K562 (cell line): ENCODE results near the gene EPHA1. TPM values are rescaled to one million over a fixed set of nuclear protein-coding genes. Genes with fewer than 3 reads are reported as not detected.

Source experiments
- ATAC-seq: fragments of 200-7000 bp; cut with Tn5 transposase; 3 replicates; pipeline ENCODE4 v1.9.1; 2020; ENCODE audit warnings: moderate library complexity
- BruUV-seq: library from RNA; stranded (reverse); fragments of 400-500 nt; replicated peaks from 2 replicates; lab custom pipeline; 2021; lab: Mats Ljungman, UMichigan
- CTCF ChIA-PET: fragments of 300-600 bp; formaldehyde crosslinking; extraction: SDS; loops from one replicate; lab custom pipeline; 2021; ENCODE audit warnings: low intra/inter-chr PET ratio; lab: Yijun Ruan, JAX
- POLR2A ChIA-PET: fragments of 300-600, 350-650 bp; sonication (Branson Sonifier 250); formaldehyde crosslinking; extraction: SDS; loops from one replicate; lab custom pipeline; 2021; ENCODE audit warnings: antibody characterized with exemption, inconsistent platforms; lab: Yijun Ruan, JAX
- DNase-seq, 4 experiments: peaks; one replicate each; pipeline versions ENCODE4 v3.0.0 to v3.0.0-alpha.2; 2011 to 2018; ENCODE audit warnings: low spot score in 3 of 4, mixed read lengths in 3 of 4; ENCODE audit errors: extremely low read depth in 1 of 4
- FAIRE-seq: peaks from 2 replicates; lab custom pipeline; 2011; peaks lifted over from hg19 to GRCh38; lab: Jason Lieb, UNC
- H2AFZ ChIP-seq: 2 replicates; pipeline ENCODE4 v1.6.0; 2011; ENCODE audit warnings: low read depth, low read length, control low read depth, inconsistent platforms
- H3K27ac ChIP-seq: fragments of 200-600 bp; 3 replicates; pipeline ENCODE4 v1.8.0; 2011; ENCODE audit warnings: low read depth, mild to moderate bottlenecking, control low read depth, inconsistent platforms, low read length, moderate library complexity, mixed read lengths; ENCODE audit errors: extremely low read depth
- H3K27me3 ChIP-seq, 2 experiments: fragments of 300-600 bp in 1 of 2; 2 replicates in 1 of 2; 3 replicates in 1 of 2; pipeline versions ENCODE4 v1.6.0 to v1.8.0; 2011; ENCODE audit warnings: inconsistent platforms in 2 of 2, low read length in 2 of 2, mild to moderate bottlenecking in 1 of 2, mixed read lengths in 1 of 2, moderate library complexity in 1 of 2; ENCODE audit not compliant: control insufficient read depth in 2 of 2, insufficient read depth in 2 of 2
- H3K36me3 ChIP-seq: fragments of 300-600 bp; 3 replicates; pipeline ENCODE4 v1.8.0; 2011; ENCODE audit warnings: mild to moderate bottlenecking, low read length, inconsistent platforms; ENCODE audit not compliant: control insufficient read depth, insufficient read depth
- H3K4me1 ChIP-seq, 2 experiments: fragments of 200-600 bp in 1 of 2; replicated peaks in 1 of 2; 2 replicates in 1 of 2; 3 replicates in 1 of 2; pipeline versions ENCODE4 v1.5.1 to v1.8.0; 2011; ENCODE audit warnings: inconsistent platforms in 2 of 2, low read length in 2 of 2, mild to moderate bottlenecking in 1 of 2, mixed read lengths in 1 of 2, moderate library complexity in 1 of 2; ENCODE audit not compliant: control insufficient read depth in 2 of 2, insufficient read depth in 2 of 2
- H3K4me2 ChIP-seq: 2 replicates; pipeline ENCODE4 v1.6.1; 2011; ENCODE audit warnings: low read length, control low read depth, inconsistent platforms, mixed read lengths; ENCODE audit not compliant: insufficient read depth
- H3K4me3 ChIP-seq: fragments of 200-600 bp; sonication (generic), shearing (Covaris generic); 2 replicates; pipeline ENCODE4 v1.5.1; 2016; ENCODE audit warnings: control low read depth, inconsistent platforms
- H3K79me2 ChIP-seq: fragments of 200-600 bp; 3 replicates; pipeline ENCODE4 v1.8.0; 2011; ENCODE audit warnings: low read length, inconsistent platforms; ENCODE audit not compliant: control insufficient read depth, insufficient read depth
- H3K9ac ChIP-seq, 2 experiments: 2 replicates each; pipeline versions ENCODE4 v1.6.0 to v1.6.1; 2011; ENCODE audit warnings: low read depth in 2 of 2, low read length in 2 of 2, control low read depth in 1 of 2, inconsistent platforms in 1 of 2, mild to moderate bottlenecking in 1 of 2, mixed read lengths in 1 of 2; ENCODE audit not compliant: insufficient read depth in 1 of 2
- H3K9me1 ChIP-seq: one replicate; pipeline ENCODE4 v1.6.0; 2011; ENCODE audit warnings: inconsistent platforms, mild to moderate bottlenecking, low read length, moderate library complexity; ENCODE audit not compliant: control insufficient read depth, insufficient read depth
- H3K9me3 ChIP-seq: replicated peaks from 2 replicates; pipeline ENCODE4 v1.5.1; 2011; ENCODE audit warnings: low read depth, low read length, inconsistent platforms; ENCODE audit not compliant: control insufficient read depth, insufficient read depth
- H4K20me1 ChIP-seq: replicated peaks from 2 replicates; pipeline ENCODE4 v1.6.1; 2011; ENCODE audit warnings: low read length, inconsistent platforms, mixed read lengths; ENCODE audit not compliant: control insufficient read depth, insufficient read depth
- ATF4 ChIP-seq: fragments of 450-650 bp; formaldehyde crosslinking; IDR thresholded peaks from 2 replicates; pipeline ENCODE4 v1.4.0; 2022; ENCODE audit warnings: mild to moderate bottlenecking, moderate library complexity
- BHLHE40 ChIP-seq: IDR thresholded peaks from 2 replicates; pipeline ENCODE4 v1.6.1; 2011; ENCODE audit warnings: low read length, improper control_type of control experiment
- CTBP1 ChIP-seq: fragments of 450-650 bp; IDR thresholded peaks from 2 replicates; pipeline ENCODE4 v1.6.1; 2016; ENCODE audit warnings: borderline replicate concordance
- HDAC8 ChIP-seq: fragments of 450-650 bp; IDR thresholded peaks from 2 replicates; pipeline ENCODE4 v1.6.1; 2016; ENCODE audit warnings: mild to moderate bottlenecking, missing genetic modification characterization, moderate library complexity, missing compliant biosample characterization
- HIVEP1 ChIP-seq: fragments of 250-450 bp; sonication (Bioruptor Pico); IDR thresholded peaks from 2 replicates; pipeline ENCODE4 v1.4.0; 2020; ENCODE audit warnings: mild to moderate bottlenecking
- HNRNPK ChIP-seq: fragments of 200-400 bp; formaldehyde crosslinking; IDR thresholded peaks from one replicate; pipeline ENCODE4 v1.6.1; 2018; ENCODE audit warnings: mild to moderate bottlenecking, low read depth, low read length; ENCODE audit not compliant: poor library complexity, severe bottlenecking
- NCOR1 ChIP-seq: fragments of 450-650 bp; IDR thresholded peaks from 2 replicates; pipeline ENCODE4 v1.6.1; 2016; ENCODE audit warnings: mild to moderate bottlenecking, moderate library complexity
- NFXL1 ChIP-seq: fragments of 450-650 bp; formaldehyde crosslinking; IDR thresholded peaks from 2 replicates; pipeline ENCODE4 v1.4.0; 2021; ENCODE audit warnings: mild to moderate bottlenecking
- POLR2A ChIP-seq: fragments of 450-650 bp; conservative IDR thresholded peaks from 2 replicates; pipeline ENCODE4 v1.6.1; 2016
- POLR2G ChIP-seq: fragments of 200-400 bp; formaldehyde crosslinking; IDR thresholded peaks from 2 replicates; pipeline ENCODE4 v1.6.1; 2017; ENCODE audit warnings: low read depth, mild to moderate bottlenecking, antibody characterized with exemption, low read length, moderate library complexity
- RBM14 ChIP-seq: fragments of 200-400 bp; formaldehyde crosslinking; IDR thresholded peaks from 2 replicates; pipeline ENCODE4 v1.6.1; 2018; ENCODE audit warnings: low read depth, mild to moderate bottlenecking, low read length, moderate library complexity, borderline replicate concordance; ENCODE audit not compliant: insufficient read depth
- RBM17 ChIP-seq: fragments of 200-400 bp; formaldehyde crosslinking; IDR thresholded peaks from 2 replicates; pipeline ENCODE4 v1.6.1; 2017; ENCODE audit warnings: low read depth, mild to moderate bottlenecking, low read length, borderline replicate concordance
- SIN3A ChIP-seq, 2 experiments: fragments of 150-350 bp in 1 of 2; IDR thresholded peaks; 2 replicates each; pipeline ENCODE4 v1.6.1; 2011 to 2016; ENCODE audit warnings: borderline replicate concordance in 2 of 2, low read depth in 2 of 2, low read length in 2 of 2, mild to moderate bottlenecking in 2 of 2, moderate library complexity in 2 of 2; ENCODE audit not compliant: control insufficient read depth in 1 of 2
- SRSF9 ChIP-seq: fragments of 200-400 bp; formaldehyde crosslinking; IDR thresholded peaks from 2 replicates; pipeline ENCODE4 v1.6.1; 2017; ENCODE audit warnings: low read depth, low read length, borderline replicate concordance
- STAT5B ChIP-seq: fragments of 250-450 bp; sonication (Bioruptor Pico); IDR thresholded peaks from 2 replicates; pipeline ENCODE4 v1.8.0; 2021; ENCODE audit warnings: mild to moderate bottlenecking, inconsistent platforms
- ZNF354B ChIP-seq: fragments of 250-450 bp; sonication (Bioruptor Pico); IDR thresholded peaks from 2 replicates; pipeline ENCODE4 v1.4.0; 2020
- ZNF408 ChIP-seq: fragments of 250-450 bp; sonication (Bioruptor Pico); IDR thresholded peaks from 2 replicates; pipeline ENCODE4 v1.4.0; 2020; ENCODE audit warnings: low read depth, mild to moderate bottlenecking, moderate library complexity
- ZNF589 ChIP-seq: fragments of 200-800 bp; sonication (Bioruptor generic); IDR thresholded peaks from 2 replicates; pipeline ENCODE4 v1.6.1; 2016; ENCODE audit warnings: low read depth, missing genetic modification characterization, missing compliant biosample characterization
- WGBS: fragments of 100-300 bp; shearing (Covaris generic); methylation state at CpG from one replicate; pipeline ENCODE4 v1.1.6; 2016; ENCODE audit warnings: low coverage, mixed read lengths; ENCODE audit not compliant: insufficient coverage; ENCODE audit errors: missing lambda C conversion rate; 5-methylcytosine and 5-hydroxymethylcytosine counted together
- in situ Hi-C: fragments of 300-500 bp; cut with MboI; formaldehyde crosslinking; loops from 4 replicates; pipeline ENCODE4 v1.15.0; 2018; ENCODE audit warnings: inconsistent platforms, mixed read lengths
- intact Hi-C: fragments of 100-400 bp; cut with micrococcal nuclease; formaldehyde crosslinking; loops from 2 replicates; pipeline ENCODE4 v1.14.2; 2022
- polyA plus RNA-seq, 8 experiments: library from polyadenylated mRNA; depleted of rRNA in 4 of 8; stranded (reverse) in 5 of 8; unstranded in 3 of 8; fragments of >200 nt; fragmentation: Nextera tagmentation in 2 of 8; fragmentation: Illumina TruSeq in 1 of 8; extraction: Ambion mirVana in 2 of 8; extraction: Trizol in 1 of 8; gene quantifications; 2 replicates each; pipeline versions ENCODE4 v1.2.1 to v1.2.3, GENCODE V29; 2011 to 2014; ENCODE audit warnings: inconsistent platforms in 1 of 8, missing spikeins in 1 of 8
- total RNA-seq, 7 experiments: library from RNA; depleted of rRNA in 6 of 7; stranded (reverse); fragments of >200 nt in 6 of 7; fragmentation: Illumina TruSeq in 2 of 7; extraction: Trizol in 2 of 7; gene quantifications; 2 replicates each; pipeline versions ENCODE4 v1.2.1 to v1.2.3, GENCODE V29; 2011 to 2021; ENCODE audit warnings: low replicate concordance in 1 of 7

Gene EPHA1
- total and polyA plus RNA-seq, 9 of the 15 experiments (the other 6 are each of a cell fraction or from before 2014, with no cell fraction given): 0.22 to 0.57 (median 0.32) TPM; not detected in 6

GRCh38 chr7:143458263-143458662 lies 49.6 kb upstream of the EPHA1 start:
- H3K9ac ChIP-seq: no peak overlapping the region
- no peak overlapping the region for H3K4me2 ChIP-seq
- H3K79me2 ChIP-seq: no peaks in the 10 kb centered on the region
- no peak for DNase-seq
- BruUV-seq: no TSS peak
- H2AFZ ChIP-seq: no peak overlapping the region
- no peak overlapping the region for H3K27ac ChIP-seq
- no peaks in the 10 kb centered on the region for H3K36me3 ChIP-seq
- intact Hi-C loops: no loop called here
- H3K4me1 ChIP-seq: no peaks in the 10 kb centered on the region
- ChIA-PET POLR2A (interaction anchor here (0.6 kb wide), 1 partner anchor 437 kb away, joined by 4 read pairs; no protein-coding TSS in a partner anchor), CTCF (no interaction called here)
- H4K20me1 ChIP-seq: no peaks in the 10 kb centered on the region
- 0% methylated on average over 3 of the region's 3 CpGs for WGBS
- H3K27me3 ChIP-seq: peaks cover 2 to 6% of the 10 kb centered on the region in 2 experiments; a peak in 3 of 5 replicates
- no peak for FAIRE-seq
- no peaks in the 10 kb centered on the region for H3K9me1 ChIP-seq
- no peak overlapping the region for H3K4me3 ChIP-seq
- ATAC-seq: no peak
- in situ Hi-C loops: no loop called here
- TF ChIP-seq ZNF408 (CRISPR knock-in tag): no peak
- TF ChIP-seq HIVEP1: no peak
- TF ChIP-seq NCOR1: no peak
- no peak for TF ChIP-seq NFXL1
- no peak for TF ChIP-seq STAT5B (CRISPR knock-in tag)
- no peak for TF ChIP-seq RBM14
- TF ChIP-seq ZNF589 (CRISPR knock-in tag): no peak
- no peak for TF ChIP-seq POLR2G
- TF ChIP-seq CTBP1: no peak
- no peak for TF ChIP-seq ATF4 (CRISPR knock-in tag)
- TF ChIP-seq SRSF9: no peak
- TF ChIP-seq BHLHE40: no peak
- TF ChIP-seq HDAC8: no peak
- TF ChIP-seq SIN3A (IDR thresholded peaks at IDR 0.05; ENCODE audit: borderline replicate concordance in 2 of 2, control insufficient read depth in 1 of 2, low read depth in 2 of 2, low read length in 2 of 2): no peak
- TF ChIP-seq POLR2A: no peak
- no peak for TF ChIP-seq RBM17
- no peak for TF ChIP-seq ZNF354B
- no peak for TF ChIP-seq HNRNPK
- peaks cover 6% of the 10 kb centered on the region; the same call in 1 of the 2 replicates for H3K9me3 ChIP-seq
